ENCODE results near the gene TLCD1.

TLCD1 gene

DNA sequence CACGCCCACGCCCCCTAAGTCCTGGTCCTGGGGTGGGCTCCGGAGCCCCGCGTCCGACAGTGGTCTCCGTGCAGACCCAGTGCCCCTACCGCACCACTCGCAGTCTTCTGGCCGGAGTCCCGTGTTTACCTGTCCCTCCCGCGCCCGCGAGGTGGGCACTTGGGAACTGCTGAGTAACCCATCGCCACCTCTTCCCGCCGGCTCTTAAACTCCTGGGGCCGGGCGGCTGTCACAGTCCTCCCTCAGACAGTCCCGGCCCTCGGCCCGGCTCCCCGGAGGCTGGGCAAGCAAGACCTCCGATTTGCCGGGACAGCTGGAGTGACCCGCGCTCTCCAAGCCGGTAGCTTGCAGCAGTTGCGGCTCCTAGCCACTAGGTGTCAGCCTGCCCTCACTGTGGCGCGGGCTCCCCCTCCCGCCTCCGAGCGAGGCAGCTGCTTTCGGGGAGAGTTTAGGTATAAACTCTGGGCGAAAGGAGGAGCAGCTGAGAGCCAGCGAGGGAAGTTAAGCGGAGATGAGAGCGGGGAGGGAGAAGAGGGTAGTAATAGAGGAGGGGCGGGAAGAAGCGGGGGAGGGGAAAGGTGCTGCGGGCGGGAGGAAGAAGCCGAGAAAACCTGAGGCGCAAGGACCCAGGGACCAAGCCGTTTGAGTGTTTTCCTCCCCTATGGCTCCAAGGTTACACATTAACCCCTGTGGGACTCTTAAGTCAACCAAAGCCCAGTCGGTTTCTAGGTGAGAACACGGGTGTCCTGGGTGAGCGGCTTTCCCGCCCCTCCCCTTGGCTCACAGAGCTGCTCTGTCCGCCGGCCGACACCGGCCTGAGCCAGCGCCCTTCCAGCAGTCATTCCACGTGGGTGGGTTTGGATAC lies 826 bp upstream of the TLCD1 start (continued):
- TF ChIP-seq, protein P1, sequence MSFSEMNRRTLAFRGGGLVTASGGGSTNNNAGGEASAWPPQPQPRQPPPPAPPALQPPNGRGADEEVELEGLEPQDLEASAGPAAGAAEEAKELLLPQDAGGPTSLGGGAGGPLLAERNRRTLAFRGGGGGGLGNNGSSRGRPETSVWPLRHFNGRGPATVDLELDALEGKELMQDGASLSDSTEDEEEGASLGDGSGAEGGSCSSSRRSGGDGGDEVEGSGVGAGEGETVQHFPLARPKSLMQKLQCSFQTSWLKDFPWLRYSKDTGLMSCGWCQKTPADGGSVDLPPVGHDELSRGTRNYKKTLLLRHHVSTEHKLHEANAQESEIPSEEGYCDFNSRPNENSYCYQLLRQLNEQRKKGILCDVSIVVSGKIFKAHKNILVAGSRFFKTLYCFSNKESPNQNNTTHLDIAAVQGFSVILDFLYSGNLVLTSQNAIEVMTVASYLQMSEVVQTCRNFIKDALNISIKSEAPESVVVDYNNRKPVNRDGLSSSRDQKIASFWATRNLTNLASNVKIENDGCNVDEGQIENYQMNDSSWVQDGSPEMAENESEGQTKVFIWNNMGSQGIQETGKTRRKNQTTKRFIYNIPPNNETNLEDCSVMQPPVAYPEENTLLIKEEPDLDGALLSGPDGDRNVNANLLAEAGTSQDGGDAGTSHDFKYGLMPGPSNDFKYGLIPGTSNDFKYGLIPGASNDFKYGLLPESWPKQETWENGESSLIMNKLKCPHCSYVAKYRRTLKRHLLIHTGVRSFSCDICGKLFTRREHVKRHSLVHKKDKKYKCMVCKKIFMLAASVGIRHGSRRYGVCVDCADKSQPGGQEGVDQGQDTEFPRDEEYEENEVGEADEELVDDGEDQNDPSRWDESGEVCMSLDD (tag by site-specific recombination; IDR thresholded peaks at IDR 0.05): peak; percentile 88
- no peak for TF ChIP-seq ZNF311 (tag by site-specific recombination; IDR thresholded peaks at IDR 0.05; ENCODE audit: borderline replicate concordance)
- no peak for TF ChIP-seq ZNF266 (tag by site-specific recombination; IDR thresholded peaks at IDR 0.05; ENCODE audit: low read depth)
- no peak for TF ChIP-seq ZNF747 (tag by site-specific recombination; IDR thresholded peaks at IDR 0.05)
- no peak for TF ChIP-seq ZNF274 (IDR thresholded peaks at IDR 0.05; ENCODE audit: low read length)
- TF ChIP-seq ZNF274 (tag by site-specific recombination; IDR thresholded peaks at IDR 0.05; ENCODE audit: borderline replicate concordance): no peak
- TF ChIP-seq, protein P2, sequence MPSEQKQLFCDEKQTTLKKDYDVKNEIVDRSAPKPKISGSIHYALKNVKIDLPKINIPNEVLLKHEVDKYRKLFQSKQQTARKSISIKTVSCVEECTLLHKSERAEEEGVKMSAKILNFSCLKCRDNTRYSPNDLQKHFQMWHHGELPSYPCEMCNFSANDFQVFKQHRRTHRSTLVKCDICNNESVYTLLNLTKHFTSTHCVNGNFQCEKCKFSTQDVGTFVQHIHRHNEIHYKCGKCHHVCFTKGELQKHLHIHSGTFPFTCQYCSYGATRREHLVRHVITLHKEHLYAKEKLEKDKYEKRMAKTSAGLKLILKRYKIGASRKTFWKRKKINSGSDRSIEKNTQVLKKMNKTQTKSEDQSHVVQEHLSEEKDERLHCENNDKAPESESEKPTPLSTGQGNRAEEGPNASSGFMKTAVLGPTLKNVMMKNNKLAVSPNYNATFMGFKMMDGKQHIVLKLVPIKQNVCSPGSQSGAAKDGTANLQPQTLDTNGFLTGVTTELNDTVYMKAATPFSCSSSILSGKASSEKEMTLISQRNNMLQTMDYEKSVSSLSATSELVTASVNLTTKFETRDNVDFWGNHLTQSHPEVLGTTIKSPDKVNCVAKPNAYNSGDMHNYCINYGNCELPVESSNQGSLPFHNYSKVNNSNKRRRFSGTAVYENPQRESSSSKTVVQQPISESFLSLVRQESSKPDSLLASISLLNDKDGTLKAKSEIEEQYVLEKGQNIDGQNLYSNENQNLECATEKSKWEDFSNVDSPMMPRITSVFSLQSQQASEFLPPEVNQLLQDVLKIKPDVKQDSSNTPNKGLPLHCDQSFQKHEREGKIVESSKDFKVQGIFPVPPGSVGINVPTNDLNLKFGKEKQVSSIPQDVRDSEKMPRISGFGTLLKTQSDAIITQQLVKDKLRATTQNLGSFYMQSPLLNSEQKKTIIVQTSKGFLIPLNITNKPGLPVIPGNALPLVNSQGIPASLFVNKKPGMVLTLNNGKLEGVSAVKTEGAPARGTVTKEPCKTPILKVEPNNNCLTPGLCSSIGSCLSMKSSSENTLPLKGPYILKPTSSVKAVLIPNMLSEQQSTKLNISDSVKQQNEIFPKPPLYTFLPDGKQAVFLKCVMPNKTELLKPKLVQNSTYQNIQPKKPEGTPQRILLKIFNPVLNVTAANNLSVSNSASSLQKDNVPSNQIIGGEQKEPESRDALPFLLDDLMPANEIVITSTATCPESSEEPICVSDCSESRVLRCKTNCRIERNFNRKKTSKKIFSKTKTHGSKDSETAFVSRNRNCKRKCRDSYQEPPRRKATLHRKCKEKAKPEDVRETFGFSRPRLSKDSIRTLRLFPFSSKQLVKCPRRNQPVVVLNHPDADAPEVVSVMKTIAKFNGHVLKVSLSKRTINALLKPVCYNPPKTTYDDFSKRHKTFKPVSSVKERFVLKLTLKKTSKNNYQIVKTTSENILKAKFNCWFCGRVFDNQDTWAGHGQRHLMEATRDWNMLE (tag by site-specific recombination; conservative IDR thresholded peaks at IDR 0.05; ENCODE audit: low read depth): no peak
- TF ChIP-seq ZNF426 (tag by site-specific recombination; IDR thresholded peaks at IDR 0.05): no peak
- TF ChIP-seq ZBTB1 (tag by site-specific recombination; IDR thresholded peaks at IDR 0.05): 0 out of 2 replicates have a peak, but pooled peaks have one; percentile 36
- TF ChIP-seq KLF1 (tag by site-specific recombination; IDR thresholded peaks at IDR 0.05): peak; percentile 41
- TF ChIP-seq OSR2 (tag by site-specific recombination; IDR thresholded peaks at IDR 0.05): 0 out of 2 replicates have a peak, but pooled peaks have one; percentile 18
- TF ChIP-seq HOXC10 (CRISPR knock-in tag; IDR thresholded peaks at IDR 0.05): no peak
- peak; percentile 93 for TF ChIP-seq BCL11A (tag by site-specific recombination; IDR thresholded peaks at IDR 0.05; ENCODE audit: low read depth)
- no peak for TF ChIP-seq ZNF239 (tag by site-specific recombination; IDR thresholded peaks at IDR 0.05)
- no peak for TF ChIP-seq ZNF175 (tag by site-specific recombination; IDR thresholded peaks at IDR 0.05)
- no peak for TF ChIP-seq ZNF776 (tag by site-specific recombination; IDR thresholded peaks at IDR 0.05; ENCODE audit: borderline replicate concordance)
- TF ChIP-seq, protein P3, sequence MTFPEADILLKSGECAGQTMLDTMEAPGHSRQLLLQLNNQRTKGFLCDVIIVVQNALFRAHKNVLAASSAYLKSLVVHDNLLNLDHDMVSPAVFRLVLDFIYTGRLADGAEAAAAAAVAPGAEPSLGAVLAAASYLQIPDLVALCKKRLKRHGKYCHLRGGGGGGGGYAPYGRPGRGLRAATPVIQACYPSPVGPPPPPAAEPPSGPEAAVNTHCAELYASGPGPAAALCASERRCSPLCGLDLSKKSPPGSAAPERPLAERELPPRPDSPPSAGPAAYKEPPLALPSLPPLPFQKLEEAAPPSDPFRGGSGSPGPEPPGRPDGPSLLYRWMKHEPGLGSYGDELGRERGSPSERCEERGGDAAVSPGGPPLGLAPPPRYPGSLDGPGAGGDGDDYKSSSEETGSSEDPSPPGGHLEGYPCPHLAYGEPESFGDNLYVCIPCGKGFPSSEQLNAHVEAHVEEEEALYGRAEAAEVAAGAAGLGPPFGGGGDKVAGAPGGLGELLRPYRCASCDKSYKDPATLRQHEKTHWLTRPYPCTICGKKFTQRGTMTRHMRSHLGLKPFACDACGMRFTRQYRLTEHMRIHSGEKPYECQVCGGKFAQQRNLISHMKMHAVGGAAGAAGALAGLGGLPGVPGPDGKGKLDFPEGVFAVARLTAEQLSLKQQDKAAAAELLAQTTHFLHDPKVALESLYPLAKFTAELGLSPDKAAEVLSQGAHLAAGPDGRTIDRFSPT (tag by site-specific recombination; IDR thresholded peaks at IDR 0.05): peak; percentile 91
- no peak for TF ChIP-seq TCF7L2 (IDR thresholded peaks at IDR 0.05; ENCODE audit: borderline replicate concordance, low read depth, low read length)
- TF ChIP-seq, protein P4, sequence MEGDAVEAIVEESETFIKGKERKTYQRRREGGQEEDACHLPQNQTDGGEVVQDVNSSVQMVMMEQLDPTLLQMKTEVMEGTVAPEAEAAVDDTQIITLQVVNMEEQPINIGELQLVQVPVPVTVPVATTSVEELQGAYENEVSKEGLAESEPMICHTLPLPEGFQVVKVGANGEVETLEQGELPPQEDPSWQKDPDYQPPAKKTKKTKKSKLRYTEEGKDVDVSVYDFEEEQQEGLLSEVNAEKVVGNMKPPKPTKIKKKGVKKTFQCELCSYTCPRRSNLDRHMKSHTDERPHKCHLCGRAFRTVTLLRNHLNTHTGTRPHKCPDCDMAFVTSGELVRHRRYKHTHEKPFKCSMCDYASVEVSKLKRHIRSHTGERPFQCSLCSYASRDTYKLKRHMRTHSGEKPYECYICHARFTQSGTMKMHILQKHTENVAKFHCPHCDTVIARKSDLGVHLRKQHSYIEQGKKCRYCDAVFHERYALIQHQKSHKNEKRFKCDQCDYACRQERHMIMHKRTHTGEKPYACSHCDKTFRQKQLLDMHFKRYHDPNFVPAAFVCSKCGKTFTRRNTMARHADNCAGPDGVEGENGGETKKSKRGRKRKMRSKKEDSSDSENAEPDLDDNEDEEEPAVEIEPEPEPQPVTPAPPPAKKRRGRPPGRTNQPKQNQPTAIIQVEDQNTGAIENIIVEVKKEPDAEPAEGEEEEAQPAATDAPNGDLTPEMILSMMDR (tag by site-specific recombination; IDR thresholded peaks at IDR 0.05): peak; percentile 100
- peak; percentile 95 for TF ChIP-seq IKZF3 (tag by site-specific recombination; IDR thresholded peaks at IDR 0.05)
- TF ChIP-seq, protein P5, sequence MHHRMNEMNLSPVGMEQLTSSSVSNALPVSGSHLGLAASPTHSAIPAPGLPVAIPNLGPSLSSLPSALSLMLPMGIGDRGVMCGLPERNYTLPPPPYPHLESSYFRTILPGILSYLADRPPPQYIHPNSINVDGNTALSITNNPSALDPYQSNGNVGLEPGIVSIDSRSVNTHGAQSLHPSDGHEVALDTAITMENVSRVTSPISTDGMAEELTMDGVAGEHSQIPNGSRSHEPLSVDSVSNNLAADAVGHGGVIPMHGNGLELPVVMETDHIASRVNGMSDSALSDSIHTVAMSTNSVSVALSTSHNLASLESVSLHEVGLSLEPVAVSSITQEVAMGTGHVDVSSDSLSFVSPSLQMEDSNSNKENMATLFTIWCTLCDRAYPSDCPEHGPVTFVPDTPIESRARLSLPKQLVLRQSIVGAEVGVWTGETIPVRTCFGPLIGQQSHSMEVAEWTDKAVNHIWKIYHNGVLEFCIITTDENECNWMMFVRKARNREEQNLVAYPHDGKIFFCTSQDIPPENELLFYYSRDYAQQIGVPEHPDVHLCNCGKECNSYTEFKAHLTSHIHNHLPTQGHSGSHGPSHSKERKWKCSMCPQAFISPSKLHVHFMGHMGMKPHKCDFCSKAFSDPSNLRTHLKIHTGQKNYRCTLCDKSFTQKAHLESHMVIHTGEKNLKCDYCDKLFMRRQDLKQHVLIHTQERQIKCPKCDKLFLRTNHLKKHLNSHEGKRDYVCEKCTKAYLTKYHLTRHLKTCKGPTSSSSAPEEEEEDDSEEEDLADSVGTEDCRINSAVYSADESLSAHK (tag by site-specific recombination; IDR thresholded peaks at IDR 0.05): peak; percentile 82
- TF ChIP-seq ZNF248 (tag by site-specific recombination; IDR thresholded peaks at IDR 0.05): no peak
- TF ChIP-seq, protein P6, sequence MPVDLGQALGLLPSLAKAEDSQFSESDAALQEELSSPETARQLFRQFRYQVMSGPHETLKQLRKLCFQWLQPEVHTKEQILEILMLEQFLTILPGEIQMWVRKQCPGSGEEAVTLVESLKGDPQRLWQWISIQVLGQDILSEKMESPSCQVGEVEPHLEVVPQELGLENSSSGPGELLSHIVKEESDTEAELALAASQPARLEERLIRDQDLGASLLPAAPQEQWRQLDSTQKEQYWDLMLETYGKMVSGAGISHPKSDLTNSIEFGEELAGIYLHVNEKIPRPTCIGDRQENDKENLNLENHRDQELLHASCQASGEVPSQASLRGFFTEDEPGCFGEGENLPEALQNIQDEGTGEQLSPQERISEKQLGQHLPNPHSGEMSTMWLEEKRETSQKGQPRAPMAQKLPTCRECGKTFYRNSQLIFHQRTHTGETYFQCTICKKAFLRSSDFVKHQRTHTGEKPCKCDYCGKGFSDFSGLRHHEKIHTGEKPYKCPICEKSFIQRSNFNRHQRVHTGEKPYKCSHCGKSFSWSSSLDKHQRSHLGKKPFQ (tag by site-specific recombination; IDR thresholded peaks at IDR 0.05): peak; percentile 86
